Measurements from ENCODE around the gene KCNMA1. TPM values are rescaled to one million over a fixed set of nuclear protein-coding genes. Genes with fewer than 3 reads are reported as not detected.
"Not testable (repeated sequence)": the region's sequence is repeated elsewhere in the genome, so short reads cannot be mapped to it uniquely, and the experiment has no call there.

KCNMA1 gene
- polyA plus RNA-seq, 1 donor, result 19.6 TPM

DNA sequence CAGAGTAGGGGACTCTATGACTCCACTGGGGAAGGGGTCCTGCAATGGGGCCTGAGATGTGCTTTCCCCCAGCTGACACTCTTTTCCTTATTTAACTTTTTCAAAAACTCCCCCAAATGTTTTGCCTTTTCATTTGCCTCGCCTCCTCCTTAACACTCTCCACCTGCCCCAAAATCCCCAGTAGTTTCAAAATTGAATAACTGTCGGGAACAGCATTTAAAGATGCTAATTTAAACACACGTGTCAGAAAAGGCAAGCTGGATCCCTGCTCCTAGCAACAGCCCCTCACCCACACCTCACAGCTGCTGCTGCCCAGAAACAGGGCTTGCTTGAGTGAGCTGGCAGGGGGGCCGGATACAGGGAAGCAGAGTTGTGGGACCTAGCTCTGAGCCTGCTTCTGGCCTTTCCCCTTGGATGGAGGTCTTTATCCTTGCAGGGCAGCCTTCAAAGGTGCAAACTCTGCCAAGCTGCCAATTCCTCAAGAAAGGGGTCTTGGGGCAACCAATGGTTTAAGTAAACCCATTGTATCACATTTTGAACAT, 115.3 kb downstream of the KCNMA1 start:
- Histone ChIP-seq H3K27ac (ENCODE audit: low read length) (no peak overlapping the region), H3K4me1 (ENCODE audit: control insufficient read depth, insufficient read depth, low read length) (no peaks in the 10 kb centered on the region)
- 100% methylated on average over 1 of the region's 4 CpGs for WGBS (ENCODE audit: insufficient coverage, low lambda C conversion rate)

DNA sequence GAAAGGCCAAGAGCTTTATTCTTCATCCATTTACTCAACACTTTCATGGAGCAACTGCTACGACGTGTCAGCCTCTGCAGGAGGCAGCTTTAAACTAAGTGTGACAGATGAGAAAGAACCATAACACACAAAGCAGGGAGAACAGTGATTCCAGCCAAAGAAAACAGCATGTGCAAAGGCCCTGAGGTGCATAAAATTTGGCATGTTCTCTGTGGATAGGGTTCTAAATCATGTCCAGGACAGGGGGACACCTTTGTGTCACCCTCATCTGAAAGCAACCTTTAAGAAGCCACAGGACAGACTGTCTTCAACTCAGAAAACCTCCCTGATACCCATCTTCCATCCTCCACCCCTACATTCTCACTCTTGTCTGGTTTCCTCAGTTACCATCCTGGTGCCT, 116.6 kb downstream of the KCNMA1 start:
- Histone ChIP-seq H3K9me3 (ENCODE audit: control insufficient read depth, low read depth, low read length) (no peaks in the 10 kb centered on the region), H3K27me3 (ENCODE audit: control insufficient read depth, insufficient read depth, low read length) (no peaks in the 10 kb centered on the region), H3K4me1 (ENCODE audit: control insufficient read depth, insufficient read depth, low read length) (no peaks in the 10 kb centered on the region), H3K27ac (ENCODE audit: low read length) (no peak overlapping the region), H3K4me3 (ENCODE audit: low read length) (no peak overlapping the region), H3K36me3 (ENCODE audit: control insufficient read depth, insufficient read depth, low read length) (no peaks in the 10 kb centered on the region)
- no CpG with 5 or more reads among the region's 2 CpGs for WGBS (ENCODE audit: insufficient coverage, low lambda C conversion rate)
- DNase-seq, result no peak

More for the DNA sequence above, 115.3 kb downstream of the KCNMA1 start:
- no peaks in the 10 kb centered on the region for H3K9me3 ChIP-seq (ENCODE audit: control insufficient read depth, low read depth, low read length)
- no peak overlapping the region for H3K4me3 ChIP-seq (ENCODE audit: low read length)
- no peak for DNase-seq
- no peaks in the 10 kb centered on the region for H3K27me3 ChIP-seq (ENCODE audit: control insufficient read depth, insufficient read depth, low read length)
- H3K36me3 ChIP-seq (ENCODE audit: control insufficient read depth, insufficient read depth, low read length), result no peaks in the 10 kb centered on the region

DNA sequence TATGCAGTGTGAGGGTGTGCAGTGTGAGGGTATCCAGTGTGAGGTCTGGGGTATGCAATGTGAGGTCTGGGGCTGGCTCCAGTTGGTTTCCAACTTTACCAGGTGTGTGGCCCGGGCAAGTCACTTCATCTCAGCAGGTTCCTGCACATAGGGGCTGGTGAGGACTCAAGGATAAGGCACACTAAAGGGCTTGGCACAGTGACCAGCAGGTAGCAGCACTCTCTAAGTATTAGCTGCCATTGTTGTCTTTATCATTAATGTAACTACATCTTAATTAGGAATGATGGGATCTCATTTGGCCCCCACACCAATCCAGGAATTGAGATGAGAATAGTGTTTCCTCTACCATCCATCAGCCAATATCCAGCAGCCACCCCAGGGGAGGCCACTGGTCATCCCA, 117.3 kb downstream of the KCNMA1 start:
- H3K4me3 ChIP-seq (ENCODE audit: low read length), result no peak overlapping the region
- DNase-seq, result no peak
- H3K9me3 ChIP-seq (ENCODE audit: control insufficient read depth, low read depth, low read length), result no peaks in the 10 kb centered on the region
- WGBS (ENCODE audit: insufficient coverage, low lambda C conversion rate), result no CpG with 5 or more reads among the region's 1 CpG
- H3K27me3 ChIP-seq (ENCODE audit: control insufficient read depth, insufficient read depth, low read length), result no peaks in the 10 kb centered on the region
- no peaks in the 10 kb centered on the region for H3K4me1 ChIP-seq (ENCODE audit: control insufficient read depth, insufficient read depth, low read length)
- H3K27ac ChIP-seq (ENCODE audit: low read length), result no peak overlapping the region
- no peaks in the 10 kb centered on the region for H3K36me3 ChIP-seq (ENCODE audit: control insufficient read depth, insufficient read depth, low read length)

DNA sequence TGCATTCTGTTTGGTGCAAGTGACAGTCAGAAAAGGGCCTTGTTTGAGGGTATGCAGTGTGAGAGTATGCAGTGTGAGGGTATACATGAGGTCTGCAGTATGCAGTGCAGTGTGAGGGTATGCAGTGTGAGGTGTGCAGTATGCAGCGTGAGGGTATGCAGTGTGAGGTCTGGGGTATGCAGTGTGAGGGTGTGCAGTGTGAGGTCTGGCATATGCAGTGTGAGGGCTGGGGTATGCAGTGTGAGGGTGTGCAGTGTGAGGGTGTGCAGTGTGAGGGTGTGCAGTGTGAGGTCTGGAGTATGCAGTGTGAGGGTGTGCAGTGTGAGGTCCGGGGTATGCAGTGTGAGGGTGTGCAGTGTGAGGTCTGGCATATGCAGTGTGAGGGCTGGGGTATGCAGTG, 117.8 kb downstream of the KCNMA1 start:
- H3K36me3 ChIP-seq (ENCODE audit: control insufficient read depth, insufficient read depth, low read length); H3K9me3 ChIP-seq (ENCODE audit: control insufficient read depth, low read depth, low read length); H3K27me3 ChIP-seq (ENCODE audit: control insufficient read depth, insufficient read depth, low read length); H3K4me1 ChIP-seq (ENCODE audit: control insufficient read depth, insufficient read depth, low read length); H3K27ac ChIP-seq (ENCODE audit: low read length); H3K4me3 ChIP-seq (ENCODE audit: low read length); DNase-seq: not testable (repeated sequence)
- no CpG with 5 or more reads among the region's 2 CpGs for WGBS (ENCODE audit: insufficient coverage, low lambda C conversion rate)

DNA sequence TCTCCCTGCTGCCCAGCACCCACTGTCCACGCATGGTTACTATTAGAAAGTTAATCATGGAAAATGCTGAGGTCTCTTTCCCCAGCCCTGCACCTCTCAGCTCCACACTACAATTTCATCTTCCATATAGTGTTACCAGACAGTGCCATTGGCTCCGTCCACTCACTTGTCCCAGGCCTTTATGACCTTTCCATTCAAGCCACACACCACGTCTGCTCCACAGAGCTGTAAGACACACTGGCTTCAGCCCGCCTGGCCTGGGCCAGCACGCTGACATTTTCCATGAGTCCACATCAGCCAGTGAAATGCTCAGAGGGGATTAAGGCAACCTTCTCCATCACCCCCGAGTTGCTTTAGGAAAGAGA, 118.7 kb downstream of the KCNMA1 start:
- WGBS (ENCODE audit: insufficient coverage, low lambda C conversion rate), result no CpG with 5 or more reads among the region's 6 CpGs

DNA sequence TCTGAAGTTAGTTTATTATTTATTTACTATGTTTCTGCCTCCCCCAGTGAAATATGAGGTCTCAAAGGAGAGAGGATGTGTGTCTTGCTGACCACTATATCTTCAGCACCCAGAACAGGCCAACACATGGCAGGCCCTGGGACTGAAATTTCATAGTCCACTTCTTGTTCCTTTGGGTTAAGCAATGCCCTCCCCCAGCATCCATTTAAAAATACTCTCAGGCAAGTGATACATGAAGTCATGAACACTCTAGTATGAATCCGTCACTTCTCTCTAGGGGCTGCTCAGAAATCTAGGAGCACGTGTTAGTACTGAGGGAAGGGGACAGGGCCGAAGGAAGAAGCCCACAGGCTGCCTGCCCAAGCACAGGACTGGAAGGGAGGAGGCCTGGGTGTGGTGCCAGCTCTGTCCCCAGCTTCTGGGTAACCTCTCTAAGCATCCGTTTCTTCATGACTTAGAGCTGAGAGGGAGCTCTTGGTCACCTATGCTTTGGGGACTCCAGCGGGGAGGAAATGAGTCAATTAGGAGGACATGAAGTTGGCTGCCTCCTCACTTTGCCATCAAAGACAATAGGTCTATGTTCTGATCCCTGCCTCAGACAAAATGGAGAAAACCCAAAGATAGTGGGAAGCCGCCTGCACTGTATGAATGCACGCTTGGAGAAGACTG, 119.2 kb downstream of the KCNMA1 start:
- Histone ChIP-seq H3K27me3 (ENCODE audit: control insufficient read depth, insufficient read depth, low read length) (no peaks in the 10 kb centered on the region), H3K27ac (ENCODE audit: low read length) (no peak overlapping the region), H3K4me1 (ENCODE audit: control insufficient read depth, insufficient read depth, low read length) (peaks cover 4% of the 10 kb centered on the region), H3K36me3 (ENCODE audit: control insufficient read depth, insufficient read depth, low read length) (no peaks in the 10 kb centered on the region), H3K9me3 (ENCODE audit: control insufficient read depth, low read depth, low read length) (no peaks in the 10 kb centered on the region), H3K4me3 (ENCODE audit: low read length) (no peak overlapping the region)
- DNase-seq, result no peak
- WGBS (ENCODE audit: insufficient coverage, low lambda C conversion rate), result no CpG with 5 or more reads among the region's 7 CpGs

More for the DNA sequence above, 118.7 kb downstream of the KCNMA1 start:
- no peak for DNase-seq
- H3K4me3 ChIP-seq (ENCODE audit: low read length), result no peak overlapping the region
- no peak overlapping the region for H3K27ac ChIP-seq (ENCODE audit: low read length)
- H3K9me3 ChIP-seq (ENCODE audit: control insufficient read depth, low read depth, low read length), result no peaks in the 10 kb centered on the region
- H3K4me1 ChIP-seq (ENCODE audit: control insufficient read depth, insufficient read depth, low read length), result no peaks in the 10 kb centered on the region
- no peaks in the 10 kb centered on the region for H3K36me3 ChIP-seq (ENCODE audit: control insufficient read depth, insufficient read depth, low read length)
- no peaks in the 10 kb centered on the region for H3K27me3 ChIP-seq (ENCODE audit: control insufficient read depth, insufficient read depth, low read length)

DNA sequence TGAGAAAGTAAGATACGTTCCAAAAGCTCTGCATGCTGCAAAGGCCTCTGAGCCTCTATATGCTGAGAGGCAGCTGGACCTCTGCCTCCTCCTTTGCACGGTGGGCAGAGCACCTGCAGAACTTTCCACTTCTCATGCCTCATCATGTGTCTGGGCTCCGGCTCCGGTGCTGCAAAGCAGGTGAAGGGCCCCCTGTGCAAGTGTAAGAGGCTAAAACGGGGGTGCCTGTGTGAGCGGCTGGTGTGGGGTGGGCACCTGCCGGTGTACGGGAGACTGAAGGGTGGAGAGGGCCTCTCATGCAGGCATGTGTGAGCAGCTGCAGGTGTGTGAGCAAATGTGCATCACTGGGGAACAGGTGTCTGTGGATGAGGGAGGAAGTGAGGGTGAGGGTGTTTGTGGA, 121.0 kb downstream of the KCNMA1 start:
- Histone ChIP-seq H3K27ac (ENCODE audit: low read length) (no peak overlapping the region), H3K4me3 (ENCODE audit: low read length) (no peak overlapping the region), H3K9me3 (ENCODE audit: control insufficient read depth, low read depth, low read length) (no peaks in the 10 kb centered on the region), H3K27me3 (ENCODE audit: control insufficient read depth, insufficient read depth, low read length) (no peaks in the 10 kb centered on the region), H3K4me1 (ENCODE audit: control insufficient read depth, insufficient read depth, low read length) (peaks cover 15% of the 10 kb centered on the region), H3K36me3 (ENCODE audit: control insufficient read depth, insufficient read depth, low read length) (no peaks in the 10 kb centered on the region)
- no peak for DNase-seq
- WGBS (ENCODE audit: insufficient coverage, low lambda C conversion rate), result no CpG with 5 or more reads among the region's 8 CpGs

DNA sequence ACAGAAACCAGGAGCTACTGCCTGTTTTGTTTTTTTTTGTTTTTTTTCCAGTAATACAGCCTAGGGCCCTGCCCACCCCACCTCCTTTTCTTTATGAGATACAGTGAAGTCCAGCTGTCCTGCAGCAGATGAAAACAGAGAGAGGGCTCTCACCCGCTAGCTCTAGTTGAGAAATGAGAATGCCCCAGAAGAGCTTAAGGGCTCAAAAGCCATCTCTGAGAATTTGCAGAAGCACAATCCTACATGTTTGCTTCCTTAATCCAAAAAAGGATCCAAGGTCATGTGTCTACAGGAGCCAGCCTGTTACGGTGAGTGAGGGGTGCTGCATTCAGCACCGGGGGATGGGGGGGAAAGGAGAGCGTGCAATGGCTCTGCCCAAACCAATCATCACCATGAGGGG, 122.7 kb downstream of the KCNMA1 start:
- no CpG with 5 or more reads among the region's 4 CpGs for WGBS (ENCODE audit: insufficient coverage, low lambda C conversion rate)
- peaks cover 18% of the 10 kb centered on the region for H3K4me1 ChIP-seq (ENCODE audit: control insufficient read depth, insufficient read depth, low read length)
- no peak for DNase-seq
- no peaks in the 10 kb centered on the region for H3K36me3 ChIP-seq (ENCODE audit: control insufficient read depth, insufficient read depth, low read length)
- no peak overlapping the region for H3K4me3 ChIP-seq (ENCODE audit: low read length)
- H3K27ac ChIP-seq (ENCODE audit: low read length), result no peak overlapping the region
- no peaks in the 10 kb centered on the region for H3K9me3 ChIP-seq (ENCODE audit: control insufficient read depth, low read depth, low read length)
- no peaks in the 10 kb centered on the region for H3K27me3 ChIP-seq (ENCODE audit: control insufficient read depth, insufficient read depth, low read length)

DNA sequence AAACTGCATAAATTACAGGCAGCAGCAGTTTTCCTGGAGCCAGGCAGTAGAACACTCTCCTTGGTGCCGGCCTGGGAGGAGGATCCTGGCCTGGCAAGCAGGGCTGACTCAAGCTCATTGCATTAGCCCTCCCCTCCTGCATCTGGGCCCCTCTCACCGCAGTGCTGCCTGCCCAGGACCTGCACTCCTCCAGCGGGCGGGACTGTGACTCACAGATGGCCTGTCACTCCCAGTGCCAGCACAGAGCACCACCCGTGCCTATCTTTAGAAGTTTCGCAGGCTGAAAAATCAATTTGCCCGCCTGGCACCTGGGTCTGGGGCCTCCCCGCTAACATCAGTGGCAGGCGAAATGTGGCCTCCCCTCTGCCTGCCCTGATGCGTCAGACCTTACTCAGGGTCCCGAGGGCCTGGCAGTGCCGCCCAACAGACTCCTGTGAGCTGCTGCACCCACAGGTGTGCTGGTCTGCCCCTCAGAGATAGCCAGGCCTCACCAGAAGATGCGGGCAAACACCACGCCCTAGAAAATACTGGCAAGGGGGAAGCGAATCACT, 123.8 kb downstream of the KCNMA1 start:
- Histone ChIP-seq H3K9me3 (ENCODE audit: control insufficient read depth, low read depth, low read length) (no peaks in the 10 kb centered on the region), H3K36me3 (ENCODE audit: control insufficient read depth, insufficient read depth, low read length) (no peaks in the 10 kb centered on the region), H3K27ac (ENCODE audit: low read length) (peak overlapping the region; percentile 27), H3K27me3 (ENCODE audit: control insufficient read depth, insufficient read depth, low read length) (no peaks in the 10 kb centered on the region), H3K4me1 (ENCODE audit: control insufficient read depth, insufficient read depth, low read length) (peaks cover 18% of the 10 kb centered on the region), H3K4me3 (ENCODE audit: low read length) (no peak overlapping the region)
- WGBS (ENCODE audit: insufficient coverage, low lambda C conversion rate), result no CpG with 5 or more reads among the region's 15 CpGs
- peak in 1 of 2 donors; percentile 30 for DNase-seq

DNA sequence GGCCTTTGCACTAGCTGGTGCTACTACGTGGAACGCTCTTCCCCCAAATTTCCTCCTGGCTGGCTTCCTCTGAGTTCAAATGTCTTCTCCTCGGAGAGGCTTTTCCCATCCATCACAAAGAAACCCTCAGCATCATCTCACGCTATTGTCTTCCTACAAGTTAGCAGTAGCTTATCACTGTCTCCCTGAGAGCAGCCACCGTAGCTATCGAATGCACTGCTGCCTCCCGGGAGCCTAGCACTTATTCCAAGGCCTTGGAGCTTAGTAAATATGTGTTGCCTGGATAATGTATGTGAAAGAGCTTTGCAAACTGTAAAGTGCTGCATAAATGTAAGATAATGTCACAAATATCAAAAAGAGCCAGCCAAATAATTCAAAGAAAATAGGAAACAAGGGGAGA, 124.4 kb downstream of the KCNMA1 start:
- H3K4me1 ChIP-seq (ENCODE audit: control insufficient read depth, insufficient read depth, low read length), result peaks cover 18% of the 10 kb centered on the region
- no CpG with 5 or more reads among the region's 7 CpGs for WGBS (ENCODE audit: insufficient coverage, low lambda C conversion rate)

DNA sequence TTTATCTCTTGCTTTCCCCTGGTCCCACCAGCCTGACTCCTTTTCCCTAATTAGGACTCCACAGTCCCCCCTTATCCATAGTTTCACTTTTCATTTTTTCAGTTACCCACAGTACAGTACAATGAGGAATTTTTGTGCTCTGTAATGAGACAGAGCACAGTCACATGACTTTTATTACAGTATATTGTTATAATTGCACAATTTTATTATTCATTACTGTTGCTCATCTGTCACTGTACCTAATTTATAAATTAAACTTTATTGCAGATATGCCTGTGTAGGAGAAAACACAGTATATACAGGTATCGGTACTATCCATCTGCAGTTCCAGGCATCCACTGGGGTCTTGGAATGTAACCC, 125.4 kb downstream of the KCNMA1 start:
- no peaks in the 10 kb centered on the region for H3K36me3 ChIP-seq (ENCODE audit: control insufficient read depth, insufficient read depth, low read length)
- no peak overlapping the region for H3K27ac ChIP-seq (ENCODE audit: low read length)
- no peaks in the 10 kb centered on the region for H3K9me3 ChIP-seq (ENCODE audit: control insufficient read depth, low read depth, low read length)
- H3K4me1 ChIP-seq (ENCODE audit: control insufficient read depth, insufficient read depth, low read length), result peaks cover 18% of the 10 kb centered on the region
- DNase-seq, result peak in 1 of 2 donors; percentile 41
- H3K4me3 ChIP-seq (ENCODE audit: low read length), result no peak overlapping the region
- H3K27me3 ChIP-seq (ENCODE audit: control insufficient read depth, insufficient read depth, low read length), result no peaks in the 10 kb centered on the region
- WGBS (ENCODE audit: insufficient coverage, low lambda C conversion rate), result 17% methylated on average over 1 of the region's 1 CpG

More for the DNA sequence above, 124.4 kb downstream of the KCNMA1 start:
- H3K4me3 ChIP-seq (ENCODE audit: low read length), result no peak overlapping the region
- H3K27ac ChIP-seq (ENCODE audit: low read length), result peak overlapping the region; percentile 17
- no peaks in the 10 kb centered on the region for H3K9me3 ChIP-seq (ENCODE audit: control insufficient read depth, low read depth, low read length)
- no peaks in the 10 kb centered on the region for H3K36me3 ChIP-seq (ENCODE audit: control insufficient read depth, insufficient read depth, low read length)
- DNase-seq, result no peak
- no peaks in the 10 kb centered on the region for H3K27me3 ChIP-seq (ENCODE audit: control insufficient read depth, insufficient read depth, low read length)
